Hematopoietic multipotent progenitor cell treated with erythropoietin and hydrocortisone succinate and interleukin-3 and kit ligand, for 17 days (in vitro differentiated cells): ENCODE data around the gene ZNF592.

Source experiments
- DNase-seq: peaks from one replicate; pipeline ENCODE4 v3.0.0-alpha.2; 2015; ENCODE audit warnings: low spot score

ZNF592 gene

GRCh38 chr15:84855765-84856164 lies 107.4 kb downstream of the ZNF592 start:
- no peak for DNase-seq
